ENCODE measurements around the gene TRMT2A. TPM values are rescaled to one million over a fixed set of nuclear protein-coding genes. Genes with fewer than 3 reads are reported as not detected.

Gene TRMT2A
- total and polyA plus RNA-seq, 2 of the 8 experiments (the other 6 are each of a cell fraction or from before 2014, with no cell fraction given), result 44.9 to 50.3 TPM

DNA sequence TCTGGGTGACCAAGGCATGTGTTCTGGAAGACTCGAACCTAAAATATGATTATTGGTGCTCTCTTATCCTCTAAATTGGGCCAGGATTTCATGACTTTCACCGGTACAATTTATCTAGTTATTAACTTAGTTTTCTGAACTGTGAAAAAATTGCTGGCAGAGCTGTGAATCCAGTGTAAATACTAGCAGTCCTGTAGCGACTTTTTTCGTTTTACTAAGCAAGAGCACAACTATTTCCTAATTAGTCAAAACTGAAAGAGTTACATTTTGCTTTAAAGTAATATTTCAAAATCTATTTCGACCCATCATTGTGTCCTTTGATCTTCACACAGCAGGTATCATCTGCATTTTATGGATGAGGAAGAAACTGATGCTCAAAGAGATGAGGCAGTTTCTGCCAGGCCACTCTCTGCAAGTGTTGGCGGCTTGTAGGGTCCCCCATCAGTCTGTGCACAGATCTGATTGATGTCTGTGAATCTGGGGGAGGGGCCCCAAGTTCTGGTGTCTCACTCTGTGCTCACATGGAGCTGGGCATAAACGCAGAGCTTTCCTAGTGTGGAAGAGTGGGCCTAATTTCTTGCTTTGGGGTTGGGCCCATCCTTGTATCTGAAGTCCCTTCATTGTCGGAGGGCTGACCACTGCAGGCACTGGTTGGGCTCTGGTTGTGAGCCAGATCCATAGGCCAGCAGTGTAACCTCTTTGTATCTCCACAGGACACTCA lies 1.4 kb upstream of the TRMT2A start:
- DNase-seq (ENCODE audit: low read depth in 1 of 2, low spot score in 2 of 2), result no peak
- Histone ChIP-seq H3K27ac (ENCODE audit: low read depth, low read length) (peak overlapping the region; percentile 93), H3K4me1 (replicated peaks in 1 of 4; ENCODE audit: control insufficient read depth in 3 of 4, insufficient read depth in 4 of 4, low read length in 3 of 4) (peaks cover 0 to 13% (median 5%) of the 10 kb centered on the region in 4 experiments; a peak in 5 of 7 replicates), H2AK5ac (ENCODE audit: low read depth, low read length) (0 out of 2 replicates have a peak overlapping the region, but pooled peaks have one; percentile 19), H3K4me2 (ENCODE audit: insufficient read depth in 1 of 2, low read depth in 2 of 2, low read length in 2 of 2) (peak overlapping the region; percentile 68 to 84), H4K8ac (ENCODE audit: extremely low read depth, insufficient read depth, low read length) (no peak overlapping the region), H2BK5ac (ENCODE audit: low read depth, low read length) (peak overlapping the region; percentile 87; the same call in 1 of the 2 replicates), H3K9ac (replicated peaks in 1 of 4; ENCODE audit: extremely low read depth in 1 of 4, low read depth in 3 of 4, low read length in 3 of 4) (peak overlapping the region; percentile 94 to 99 (median 97)), H3K23ac (ENCODE audit: insufficient read length) (no peak overlapping the region), H2BK15ac (ENCODE audit: low read length) (no peak overlapping the region), H4K20me1 (replicated peaks in 1 of 2; ENCODE audit: control insufficient read depth in 1 of 2, insufficient read depth in 2 of 2, low read length in 2 of 2) (peaks cover 22 to 24% of the 10 kb centered on the region in 2 experiments), H3K4me3 (ENCODE audit: extremely low read depth in 1 of 4, insufficient read depth in 2 of 4, low read depth in 3 of 4, low read length in 4 of 4) (peak overlapping the region; percentile 89 to 99 (median 98)), H3K79me2 (ENCODE audit: control insufficient read depth in 1 of 2, insufficient read depth in 2 of 2, low read length in 2 of 2) (peaks cover 40 to 74% of the 10 kb centered on the region in 2 experiments), H3K56ac (replicated peaks; ENCODE audit: insufficient read length, low read depth, low read length) (peak overlapping the region; percentile 94), H3K14ac (ENCODE audit: insufficient read length) (no peak overlapping the region), H4K91ac (replicated peaks; ENCODE audit: insufficient read length, low read length) (no peak overlapping the region), H3K79me1 (ENCODE audit: low read depth, low read length) (peaks cover 7% of the 10 kb centered on the region; the same call in 1 of the 2 replicates), H3K27me3 (replicated peaks in 1 of 4; ENCODE audit: control insufficient read depth in 3 of 4, extremely low read depth in 1 of 4, insufficient read depth in 3 of 4, low read length in 3 of 4) (no peaks in the 10 kb centered on the region), H3K4ac (replicated peaks; ENCODE audit: insufficient read length, low read depth, low read length) (no peak overlapping the region), H3K36me3 (ENCODE audit: control insufficient read depth in 2 of 4, insufficient read depth in 4 of 4, low read length in 3 of 4) (peaks cover 43 to 49% (median 46%) of the 10 kb centered on the region in 4 experiments), H2AFZ (ENCODE audit: low read length) (no peak overlapping the region), H2BK12ac (ENCODE audit: low read depth, low read length) (no peak overlapping the region), H3K9me3 (ENCODE audit: insufficient read depth in 2 of 2, low read depth in 1 of 2, low read length in 1 of 2) (no peaks in the 10 kb centered on the region), H3K23me2 (ENCODE audit: low read depth, low read length) (peaks cover 7% of the 10 kb centered on the region; the same call in 1 of the 2 replicates), H3K18ac (ENCODE audit: extremely low read depth, low read length) (peak overlapping the region; percentile 90; the same call in 1 of the 2 replicates), H2BK20ac (ENCODE audit: low read length) (no peak overlapping the region), H4K5ac (ENCODE audit: insufficient read length, low read depth, low read length) (no peak overlapping the region), H2BK120ac (replicated peaks; ENCODE audit: low read depth, low read length) (no peak overlapping the region)
- ChIA-PET CTCF (ENCODE audit: partially characterized antibody) (interaction anchor here (0.6 to 2.7 kb wide), 7 partner anchors 8 to 165 kb away, joined by 3 to 11 read pairs (median 5); no protein-coding TSS in a partner anchor), POLR2A (ENCODE audit: partially characterized antibody) (interaction anchor here (0.6 to 22.7 kb wide), 14 partner anchors 9 to 837 kb away, joined by 3 to 598 read pairs (median 4); partner anchors contain the start of gene ZDHHC8)
- 28% methylated on average over 8 of the region's 8 CpGs; no CpG with 5 or more reads in 1 of the 2 experiments for WGBS, 2 experiments (ENCODE audit: extremely low coverage in 1 of 2, insufficient coverage in 1 of 2, insufficient read length in 1 of 2, insufficient replicate concordance in 2 of 2, low coverage in 1 of 2, low lambda C conversion rate in 2 of 2, missing lambda C conversion rate in 1 of 2)
- TF ChIP-seq SIN3A (conservative IDR thresholded peaks at IDR 0.05 in 1 of 2, IDR thresholded peaks at IDR 0.05 in 1 of 2; ENCODE audit: low read depth in 1 of 2, low read length in 2 of 2) (0 out of 4 replicates have a peak, but pooled peaks of 1 of the 2 experiments have one; percentile 3), CHD1 (IDR thresholded peaks at IDR 0.05; ENCODE audit: low read depth, low read length) (peak; percentile 64; the same call in 1 of the 2 replicates), TEAD4 (IDR thresholded peaks at IDR 0.05; ENCODE audit: low read depth, low read length) (no peak)
- no peak for FAIRE-seq
